Hepatocyte (in vitro differentiated cells): Measurements from ENCODE around the gene LRRC46.

ENCODE experiments used
- EZH2 ChIP-seq: fragments of 200-600 bp; sonication (generic); IDR thresholded peaks from 2 replicates; pipeline ENCODE4 v1.6.1; 2016; ENCODE audit warnings: antibody characterized with exemption, mild to moderate bottlenecking, borderline replicate concordance
- TF ChIP-seq, protein P1 (sequence below): fragments of 200-600 bp; sonication (generic); IDR thresholded peaks from 2 replicates; pipeline ENCODE4 v1.5.1; 2016; ENCODE audit warnings: antibody characterized with exemption, mild to moderate bottlenecking; ENCODE audit not compliant: poor library complexity

DNA sequence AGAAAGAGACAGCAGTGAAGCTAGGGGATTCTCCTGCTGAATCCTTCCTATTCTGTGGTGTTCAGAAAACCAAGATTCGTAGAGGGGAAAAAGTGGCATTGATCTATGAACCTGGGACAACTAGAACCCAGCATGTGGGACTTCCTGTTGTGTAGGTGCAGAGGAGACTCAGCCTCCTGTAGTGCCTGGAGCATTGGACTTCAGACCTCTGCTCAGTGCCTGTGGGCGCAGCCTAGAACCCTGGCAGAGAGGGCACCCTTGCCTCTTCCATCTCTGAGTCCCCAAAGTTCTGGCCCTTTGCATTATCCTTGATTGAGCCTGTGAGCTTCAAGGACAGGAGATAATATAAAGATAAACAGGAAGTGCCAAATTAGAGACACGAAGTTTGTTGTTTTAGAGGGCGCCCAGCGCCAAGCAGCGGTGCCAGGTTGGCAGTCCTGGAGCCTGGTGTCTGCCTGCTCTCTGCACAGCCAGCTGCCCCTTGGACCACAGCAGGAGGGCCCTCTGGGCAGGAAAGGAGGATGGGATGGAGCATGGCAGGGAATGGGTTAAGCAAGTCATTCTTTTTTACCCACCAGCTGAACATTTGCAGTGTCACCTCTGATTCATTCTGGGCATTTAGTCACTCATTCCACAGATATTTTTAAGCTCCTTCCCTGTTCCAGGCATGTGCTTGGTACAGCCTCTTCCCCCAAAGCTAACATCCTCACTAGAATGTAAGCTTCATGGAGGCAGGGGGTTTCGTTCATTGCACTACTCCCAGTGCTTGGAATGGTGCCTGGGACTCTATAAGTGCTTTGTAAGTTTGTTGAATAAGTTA lies 31.4 kb downstream of the LRRC46 start:
- TF ChIP-seq, protein P1, sequence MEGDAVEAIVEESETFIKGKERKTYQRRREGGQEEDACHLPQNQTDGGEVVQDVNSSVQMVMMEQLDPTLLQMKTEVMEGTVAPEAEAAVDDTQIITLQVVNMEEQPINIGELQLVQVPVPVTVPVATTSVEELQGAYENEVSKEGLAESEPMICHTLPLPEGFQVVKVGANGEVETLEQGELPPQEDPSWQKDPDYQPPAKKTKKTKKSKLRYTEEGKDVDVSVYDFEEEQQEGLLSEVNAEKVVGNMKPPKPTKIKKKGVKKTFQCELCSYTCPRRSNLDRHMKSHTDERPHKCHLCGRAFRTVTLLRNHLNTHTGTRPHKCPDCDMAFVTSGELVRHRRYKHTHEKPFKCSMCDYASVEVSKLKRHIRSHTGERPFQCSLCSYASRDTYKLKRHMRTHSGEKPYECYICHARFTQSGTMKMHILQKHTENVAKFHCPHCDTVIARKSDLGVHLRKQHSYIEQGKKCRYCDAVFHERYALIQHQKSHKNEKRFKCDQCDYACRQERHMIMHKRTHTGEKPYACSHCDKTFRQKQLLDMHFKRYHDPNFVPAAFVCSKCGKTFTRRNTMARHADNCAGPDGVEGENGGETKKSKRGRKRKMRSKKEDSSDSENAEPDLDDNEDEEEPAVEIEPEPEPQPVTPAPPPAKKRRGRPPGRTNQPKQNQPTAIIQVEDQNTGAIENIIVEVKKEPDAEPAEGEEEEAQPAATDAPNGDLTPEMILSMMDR, result no peak
- no peak for TF ChIP-seq EZH2
